WTC11 (cell line): Measurements from ENCODE around the gene TBX5. TPM values are rescaled to one million over a fixed set of nuclear protein-coding genes. Genes with fewer than 3 reads are reported as not detected.

ENCODE experiments used
- ATAC-seq: fragments of 200-7000 bp; cut with Tn5 transposase; 2 replicates; pipeline ENCODE4 v1.10.0; 2021; ENCODE audit warnings: mild to moderate bottlenecking, moderate library complexity
- CTCF ChIA-PET: fragments of 300-600 bp; sonication (Branson Sonifier 250); formaldehyde crosslinking; loops from one replicate; lab custom pipeline; 2021; ENCODE audit warnings: antibody characterized with exemption; lab: Charles Lee
- POLR2A ChIA-PET: fragments of 350-600 bp; sonication (Branson Sonifier 250); formaldehyde crosslinking; loops from one replicate; lab custom pipeline; 2021; ENCODE audit warnings: antibody characterized with exemption; lab: Charles Lee
- DNase-seq: peaks from one replicate; pipeline ENCODE4 v3.0.0; 2021; ENCODE audit warnings: low spot score
- H3K27ac Mint-ChIP-seq: 2 replicates; pipeline ENCODE4 v1.8.0; 2021; ENCODE audit warnings: mixed read lengths
- H3K27me3 Mint-ChIP-seq: 2 replicates; pipeline ENCODE4 v1.8.0; 2021; ENCODE audit warnings: low read depth, mild to moderate bottlenecking, moderate library complexity, mixed read lengths
- H3K36me3 Mint-ChIP-seq: 2 replicates; pipeline ENCODE4 v1.8.0; 2021; ENCODE audit warnings: mixed read lengths
- H3K4me1 Mint-ChIP-seq: 2 replicates; pipeline ENCODE4 v1.8.0; 2022; ENCODE audit warnings: mixed read lengths
- H3K4me3 Mint-ChIP-seq: 2 replicates; pipeline ENCODE4 v1.8.0; 2021; ENCODE audit warnings: mild to moderate bottlenecking, moderate library complexity, mixed read lengths
- H3K9me3 Mint-ChIP-seq: 2 replicates; pipeline ENCODE4 v1.8.0; 2021; ENCODE audit warnings: mixed read lengths
- AFF4 ChIP-seq: sonication (generic); formaldehyde crosslinking; IDR thresholded peaks from 2 replicates; pipeline ENCODE4 v1.8.1; 2023; ENCODE audit warnings: mild to moderate bottlenecking, missing genetic modification reagents, borderline replicate concordance
- ATF2 ChIP-seq: sonication (generic); formaldehyde crosslinking; IDR thresholded peaks from 2 replicates; pipeline ENCODE4 v1.8.1; 2022; ENCODE audit warnings: low read depth, missing genetic modification reagents, borderline replicate concordance
- CREB1 ChIP-seq: sonication (generic); formaldehyde crosslinking; IDR thresholded peaks from 2 replicates; pipeline ENCODE4 v1.8.0; 2023; ENCODE audit warnings: mild to moderate bottlenecking, missing genetic modification reagents
- FOXP1 ChIP-seq: sonication (generic); formaldehyde crosslinking; IDR thresholded peaks from 2 replicates; pipeline ENCODE4 v1.8.0; 2022; ENCODE audit warnings: missing genetic modification reagents, mild to moderate bottlenecking, moderate library complexity, borderline replicate concordance
- HMGA2 ChIP-seq: fragments of 250-450 bp; sonication (Bioruptor Pico); IDR thresholded peaks from 2 replicates; pipeline ENCODE4 v1.4.0; 2021; ENCODE audit warnings: mild to moderate bottlenecking, moderate library complexity
- IRF2 ChIP-seq: sonication (generic); formaldehyde crosslinking; IDR thresholded peaks from 2 replicates; pipeline ENCODE4 v1.8.0; 2022; ENCODE audit warnings: low read depth, missing genetic modification reagents, borderline replicate concordance
- NR1H2 ChIP-seq: sonication (generic); formaldehyde crosslinking; IDR thresholded peaks from 2 replicates; pipeline ENCODE4 v1.9.0; 2021; ENCODE audit warnings: mild to moderate bottlenecking, moderate library complexity, missing genetic modification reagents
- PRDM15 ChIP-seq: sonication (generic); formaldehyde crosslinking; IDR thresholded peaks from 2 replicates; pipeline ENCODE4 v1.8.0; 2022; ENCODE audit warnings: missing genetic modification reagents
- SMAD4 ChIP-seq: sonication (generic); formaldehyde crosslinking; IDR thresholded peaks from 2 replicates; pipeline ENCODE4 v1.8.0; 2022; ENCODE audit warnings: mild to moderate bottlenecking, missing genetic modification reagents
- STAT6 ChIP-seq: sonication (generic); formaldehyde crosslinking; conservative IDR thresholded peaks from 2 replicates; pipeline ENCODE4 v1.8.1; 2023; ENCODE audit warnings: mild to moderate bottlenecking, low read depth, missing genetic modification reagents, moderate library complexity
- TEAD1 ChIP-seq: sonication (generic); formaldehyde crosslinking; IDR thresholded peaks from 2 replicates; pipeline ENCODE4 v1.8.0; 2022; ENCODE audit warnings: mild to moderate bottlenecking, missing genetic modification reagents
- ZBTB43 ChIP-seq: sonication (generic); formaldehyde crosslinking; IDR thresholded peaks from 2 replicates; pipeline ENCODE4 v1.8.1; 2023; ENCODE audit warnings: mild to moderate bottlenecking, missing genetic modification reagents
- ZNF121 ChIP-seq: sonication (generic); formaldehyde crosslinking; IDR thresholded peaks from 2 replicates; pipeline ENCODE4 v1.8.0; 2023; ENCODE audit warnings: missing genetic modification reagents
- ZNF281 ChIP-seq: sonication (generic); formaldehyde crosslinking; IDR thresholded peaks from 2 replicates; pipeline ENCODE4 v1.8.0; 2023; ENCODE audit warnings: mild to moderate bottlenecking, missing genetic modification reagents
- ZNF317 ChIP-seq: sonication (generic); formaldehyde crosslinking; IDR thresholded peaks from 2 replicates; pipeline ENCODE4 v1.8.1; 2023; ENCODE audit warnings: low read depth, mild to moderate bottlenecking, moderate library complexity, missing genetic modification reagents, borderline replicate concordance
- ZNF396 ChIP-seq: fragments of 250-450 bp; sonication (Bioruptor Pico); IDR thresholded peaks from 2 replicates; pipeline ENCODE4 v1.8.0; 2021; ENCODE audit warnings: mild to moderate bottlenecking, moderate library complexity, borderline replicate concordance
- ZSCAN18 ChIP-seq: fragments of 250-450 bp; sonication (Bioruptor Pico); IDR thresholded peaks from 2 replicates; pipeline ENCODE4 v2.1.2; 2022; ENCODE audit warnings: mild to moderate bottlenecking, moderate library complexity
- total RNA-seq: library from RNA; stranded (reverse); gene quantifications from 3 replicates; pipeline ENCODE4 v1.2.3, GENCODE V29; 2021

The TBX5 gene
- total RNA-seq, 1 experiment from 2014 or later: 0.33 TPM

- TF ChIP-seq STAT6 (CRISPR knock-in tag) (no peak), SMAD4 (CRISPR knock-in tag) (no peak), ZBTB43 (CRISPR knock-in tag) (no peak), NR1H2 (no peak)
These were observed 14.9 kb downstream of the TBX5 start (continued) for GRCh38 chr12:114391088-114391487.

GRCh38 chr12:114384739-114385138 lies 21.2 kb downstream of the TBX5 start:
- ATAC-seq: no peak
- no peak overlapping the region for H3K27ac Mint-ChIP-seq
- CTCF ChIA-PET: interaction anchor here (0.7 to 1.4 kb wide), 4 partner anchors 12 to 388 kb away, joined by 3 to 5 read pairs (median 4); no protein-coding TSS in a partner anchor

More at GRCh38 chr12:114384739-114385138, 21.2 kb downstream of the TBX5 start:
- Mint-ChIP-seq H3K27me3 (peaks cover 4% of the 10 kb centered on the region; the same call in 1 of the 2 replicates), H3K9me3 (no peaks in the 10 kb centered on the region), H3K4me1 (peaks cover 14% of the 10 kb centered on the region), H3K4me3 (no peak overlapping the region), H3K36me3 (no peaks in the 10 kb centered on the region)
- POLR2A ChIA-PET: no interaction called here
- TF ChIP-seq IRF2 (CRISPR knock-in tag) (no peak), ATF2 (CRISPR knock-in tag) (no peak), PRDM15 (CRISPR knock-in tag) (no peak), CREB1 (CRISPR knock-in tag) (no peak), ZSCAN18 (CRISPR knock-in tag) (no peak), ZNF317 (no peak), ZNF121 (CRISPR knock-in tag) (no peak), FOXP1 (no peak), HMGA2 (CRISPR knock-in tag) (no peak), ZNF396 (CRISPR knock-in tag) (no peak), ZNF281 (CRISPR knock-in tag) (no peak), TEAD1 (CRISPR knock-in tag) (no peak), AFF4 (CRISPR knock-in tag) (no peak)
- no peak for DNase-seq
